GM23338 (cell line): ENCODE results near the gene AFAP1L2. TPM values are rescaled to one million over a fixed set of nuclear protein-coding genes. Genes with fewer than 3 reads are reported as not detected.

Source experiments
- ATAC-seq: fragments of 200-7000 bp; cut with Tn5 transposase; 3 replicates; pipeline ENCODE4 v1.9.1; 2020
- DNase-seq: peaks from one replicate; pipeline ENCODE4 v3.0.0-alpha.2; 2015; ENCODE audit warnings: low spot score
- H2AFZ ChIP-seq: fragments of 200-600 bp; sonication (generic); 2 replicates; pipeline ENCODE4 v1.8.0; 2016; ENCODE audit warnings: antibody characterized with exemption, mild to moderate bottlenecking, moderate library complexity
- H3F3A ChIP-seq: fragments of 200-600 bp; sonication (generic); replicated peaks from 2 replicates; pipeline ENCODE4 v1.8.0; 2017; ENCODE audit warnings: antibody characterized with exemption, mixed run types, low read depth
- H3K27ac ChIP-seq: fragments of 200-600 bp; sonication (generic); 2 replicates; pipeline ENCODE4 v1.6.1; 2016; ENCODE audit warnings: low read depth
- H3K27me3 ChIP-seq: fragments of 200-600 bp; sonication (generic); 2 replicates; pipeline ENCODE4 v1.8.0; 2016; ENCODE audit warnings: mild to moderate bottlenecking, mixed run types, moderate library complexity; ENCODE audit not compliant: insufficient read depth
- H3K36me3 ChIP-seq: fragments of 200-600 bp; sonication (generic); 2 replicates; pipeline ENCODE4 v1.8.0; 2016; ENCODE audit warnings: mild to moderate bottlenecking; ENCODE audit not compliant: insufficient read depth
- H3K4me1 ChIP-seq: fragments of 200-600 bp; sonication (generic); 2 replicates; pipeline ENCODE4 v1.8.0; 2016; ENCODE audit warnings: mild to moderate bottlenecking, moderate library complexity; ENCODE audit not compliant: insufficient read depth
- H3K4me2 ChIP-seq: fragments of 200-600 bp; sonication (generic); 2 replicates; pipeline ENCODE4 v1.7.1; 2017; ENCODE audit warnings: mixed run types
- H3K4me3 ChIP-seq: fragments of 200-600 bp; sonication (generic); 2 replicates; pipeline ENCODE4 v1.6.1; 2016; ENCODE audit warnings: mixed run types
- H3K79me2 ChIP-seq: fragments of 200-600 bp; sonication (generic); replicated peaks from 2 replicates; pipeline ENCODE4 v1.8.0; 2017; ENCODE audit warnings: mild to moderate bottlenecking; ENCODE audit not compliant: insufficient read depth
- H3K9me2 ChIP-seq: fragments of 200-600 bp; sonication (generic); 2 replicates; pipeline ENCODE4 v1.8.0; 2017; ENCODE audit not compliant: insufficient read depth
- H4K20me1 ChIP-seq: fragments of 200-600 bp; sonication (generic); replicated peaks from 2 replicates; pipeline ENCODE4 v1.8.0; 2017; ENCODE audit warnings: mild to moderate bottlenecking; ENCODE audit not compliant: insufficient read depth
- H3K27ac Mint-ChIP-seq: 2 replicates; pipeline ENCODE4 v1.8.0; 2020; ENCODE audit warnings: inconsistent platforms, mild to moderate bottlenecking, moderate library complexity, mixed read lengths
- H3K27me3 Mint-ChIP-seq: 3 replicates; pipeline ENCODE4 v1.8.0; 2022; ENCODE audit warnings: low read depth, mild to moderate bottlenecking, moderate library complexity, mixed read lengths, inconsistent platforms; ENCODE audit not compliant: insufficient read depth, poor library complexity
- H3K36me3 Mint-ChIP-seq: 3 replicates; pipeline ENCODE4 v1.8.0; 2021; ENCODE audit warnings: low read depth, mild to moderate bottlenecking, inconsistent platforms, moderate library complexity, mixed read lengths
- H3K4me1 Mint-ChIP-seq: 3 replicates; pipeline ENCODE4 v1.8.0; 2020; ENCODE audit warnings: mild to moderate bottlenecking, inconsistent platforms, mixed read lengths
- H3K4me3 Mint-ChIP-seq: 3 replicates; pipeline ENCODE4 v1.8.0; 2021; ENCODE audit warnings: moderate library complexity, mild to moderate bottlenecking, inconsistent platforms, mixed read lengths
- H3K9me3 Mint-ChIP-seq: 3 replicates; pipeline ENCODE4 v1.8.0; 2020; ENCODE audit warnings: moderate library complexity, mild to moderate bottlenecking, inconsistent platforms, mixed read lengths
- CREB1 ChIP-seq: fragments of 250-450 bp; sonication (Bioruptor Pico); IDR thresholded peaks from 2 replicates; pipeline ENCODE4 v1.5.0; 2020; ENCODE audit warnings: low read depth, mild to moderate bottlenecking, moderate library complexity
- EZH2 ChIP-seq: fragments of 200-600 bp; sonication (generic); IDR thresholded peaks from one replicate; pipeline ENCODE4 v1.8.0; 2017; ENCODE audit warnings: antibody characterized with exemption, mild to moderate bottlenecking, low read depth; ENCODE audit not compliant: unreplicated experiment
- EZH2phosphoT487 ChIP-seq: fragments of 200-600 bp; sonication (generic); IDR thresholded peaks from one replicate; pipeline ENCODE4 v1.8.1; 2018; ENCODE audit warnings: antibody characterized with exemption; ENCODE audit not compliant: unreplicated experiment
- STAT1 ChIP-seq: IDR thresholded peaks from one replicate; pipeline ENCODE4 v1.6.1; 2016; ENCODE audit warnings: antibody characterized with exemption; ENCODE audit not compliant: unreplicated experiment
- ZNF331 ChIP-seq: fragments of 250-450 bp; sonication (Bioruptor Pico); IDR thresholded peaks from 2 replicates; pipeline ENCODE4 v1.5.0; 2020; ENCODE audit warnings: low read depth, mild to moderate bottlenecking, moderate library complexity
- polyA plus RNA-seq: library from polyadenylated mRNA; unstranded; fragments of >200 nt; fragmentation: Nextera tagmentation; extraction: Ambion mirVana; gene quantifications from 2 replicates; pipeline ENCODE4 v1.2.1, GENCODE V29; 2016
- total RNA-seq: library from RNA; depleted of rRNA; stranded (reverse); fragments of >200 nt; shearing (Covaris generic); gene quantifications from 2 replicates; pipeline ENCODE4 v1.2.3, GENCODE V29; 2014
- TF ChIP-seq, protein P1 (sequence below): fragments of 250-450 bp; sonication (Bioruptor Pico); IDR thresholded peaks from 2 replicates; pipeline ENCODE4 v1.5.0; 2020; ENCODE audit warnings: mild to moderate bottlenecking, moderate library complexity
- TF ChIP-seq, protein P2 (sequence below), 2 experiments: fragments of 200-600 bp in 1 of 2; sonication (generic) in 1 of 2; conservative IDR thresholded peaks; 2 replicates each; pipeline versions ENCODE4 v1.5.1 to v1.6.1; 2016 to 2017; ENCODE audit warnings: antibody characterized with exemption in 2 of 2, low read depth in 2 of 2, mild to moderate bottlenecking in 2 of 2, moderate library complexity in 1 of 2

AFAP1L2 gene
- total and polyA plus RNA-seq, 2 experiments from 2014 or later: 2.3 to 6.5 TPM

DNA sequence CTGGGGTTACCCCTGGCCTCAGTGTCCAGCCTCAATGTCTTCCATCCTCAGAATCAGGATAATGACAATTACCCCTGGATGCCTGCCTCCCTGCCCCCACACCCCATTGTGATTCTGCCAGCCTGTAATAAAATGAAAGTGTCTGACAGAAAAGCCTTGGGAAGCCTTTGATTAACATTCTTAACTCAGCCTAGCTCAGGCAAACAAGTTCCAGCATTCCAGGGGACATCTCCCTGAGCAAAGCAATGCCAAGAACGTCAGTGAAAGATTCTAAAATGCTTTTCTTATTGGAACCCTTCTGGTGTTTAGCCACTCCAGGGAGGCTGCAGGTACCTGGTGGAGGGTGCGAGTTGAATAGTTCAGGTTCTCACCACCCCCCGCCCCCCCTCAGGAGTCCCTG lies 18.7 kb downstream of the AFAP1L2 start:
- H3K4me1 ChIP-seq: no peaks in the 10 kb centered on the region; the same call in 1 of the 2 replicates
- DNase-seq (no peak), ATAC-seq (no peak)
- Mint-ChIP-seq H3K27ac (no peak overlapping the region), H3K27me3 (peaks cover 4% of the 10 kb centered on the region), H3K9me3 (no peaks in the 10 kb centered on the region), H3K4me3 (no peak overlapping the region), H3K4me1 (peaks cover 3% of the 10 kb centered on the region; the same call in 2 of the 3 replicates), H3K36me3 (no peaks in the 10 kb centered on the region)
- H3K36me3 ChIP-seq: no peaks in the 10 kb centered on the region
- H2AFZ ChIP-seq: no peak overlapping the region
- no peaks in the 10 kb centered on the region for H3K27me3 ChIP-seq
- 0 out of 2 replicates have a peak, but pooled peaks cover 4% of the 10 kb centered on the region for H3K9me2 ChIP-seq
- no peaks in the 10 kb centered on the region for H3F3A ChIP-seq
- no peak for TF ChIP-seq EZH2phosphoT487
- no peak for TF ChIP-seq STAT1
- no peak for TF ChIP-seq CREB1 (CRISPR knock-in tag)
- TF ChIP-seq, protein P1, sequence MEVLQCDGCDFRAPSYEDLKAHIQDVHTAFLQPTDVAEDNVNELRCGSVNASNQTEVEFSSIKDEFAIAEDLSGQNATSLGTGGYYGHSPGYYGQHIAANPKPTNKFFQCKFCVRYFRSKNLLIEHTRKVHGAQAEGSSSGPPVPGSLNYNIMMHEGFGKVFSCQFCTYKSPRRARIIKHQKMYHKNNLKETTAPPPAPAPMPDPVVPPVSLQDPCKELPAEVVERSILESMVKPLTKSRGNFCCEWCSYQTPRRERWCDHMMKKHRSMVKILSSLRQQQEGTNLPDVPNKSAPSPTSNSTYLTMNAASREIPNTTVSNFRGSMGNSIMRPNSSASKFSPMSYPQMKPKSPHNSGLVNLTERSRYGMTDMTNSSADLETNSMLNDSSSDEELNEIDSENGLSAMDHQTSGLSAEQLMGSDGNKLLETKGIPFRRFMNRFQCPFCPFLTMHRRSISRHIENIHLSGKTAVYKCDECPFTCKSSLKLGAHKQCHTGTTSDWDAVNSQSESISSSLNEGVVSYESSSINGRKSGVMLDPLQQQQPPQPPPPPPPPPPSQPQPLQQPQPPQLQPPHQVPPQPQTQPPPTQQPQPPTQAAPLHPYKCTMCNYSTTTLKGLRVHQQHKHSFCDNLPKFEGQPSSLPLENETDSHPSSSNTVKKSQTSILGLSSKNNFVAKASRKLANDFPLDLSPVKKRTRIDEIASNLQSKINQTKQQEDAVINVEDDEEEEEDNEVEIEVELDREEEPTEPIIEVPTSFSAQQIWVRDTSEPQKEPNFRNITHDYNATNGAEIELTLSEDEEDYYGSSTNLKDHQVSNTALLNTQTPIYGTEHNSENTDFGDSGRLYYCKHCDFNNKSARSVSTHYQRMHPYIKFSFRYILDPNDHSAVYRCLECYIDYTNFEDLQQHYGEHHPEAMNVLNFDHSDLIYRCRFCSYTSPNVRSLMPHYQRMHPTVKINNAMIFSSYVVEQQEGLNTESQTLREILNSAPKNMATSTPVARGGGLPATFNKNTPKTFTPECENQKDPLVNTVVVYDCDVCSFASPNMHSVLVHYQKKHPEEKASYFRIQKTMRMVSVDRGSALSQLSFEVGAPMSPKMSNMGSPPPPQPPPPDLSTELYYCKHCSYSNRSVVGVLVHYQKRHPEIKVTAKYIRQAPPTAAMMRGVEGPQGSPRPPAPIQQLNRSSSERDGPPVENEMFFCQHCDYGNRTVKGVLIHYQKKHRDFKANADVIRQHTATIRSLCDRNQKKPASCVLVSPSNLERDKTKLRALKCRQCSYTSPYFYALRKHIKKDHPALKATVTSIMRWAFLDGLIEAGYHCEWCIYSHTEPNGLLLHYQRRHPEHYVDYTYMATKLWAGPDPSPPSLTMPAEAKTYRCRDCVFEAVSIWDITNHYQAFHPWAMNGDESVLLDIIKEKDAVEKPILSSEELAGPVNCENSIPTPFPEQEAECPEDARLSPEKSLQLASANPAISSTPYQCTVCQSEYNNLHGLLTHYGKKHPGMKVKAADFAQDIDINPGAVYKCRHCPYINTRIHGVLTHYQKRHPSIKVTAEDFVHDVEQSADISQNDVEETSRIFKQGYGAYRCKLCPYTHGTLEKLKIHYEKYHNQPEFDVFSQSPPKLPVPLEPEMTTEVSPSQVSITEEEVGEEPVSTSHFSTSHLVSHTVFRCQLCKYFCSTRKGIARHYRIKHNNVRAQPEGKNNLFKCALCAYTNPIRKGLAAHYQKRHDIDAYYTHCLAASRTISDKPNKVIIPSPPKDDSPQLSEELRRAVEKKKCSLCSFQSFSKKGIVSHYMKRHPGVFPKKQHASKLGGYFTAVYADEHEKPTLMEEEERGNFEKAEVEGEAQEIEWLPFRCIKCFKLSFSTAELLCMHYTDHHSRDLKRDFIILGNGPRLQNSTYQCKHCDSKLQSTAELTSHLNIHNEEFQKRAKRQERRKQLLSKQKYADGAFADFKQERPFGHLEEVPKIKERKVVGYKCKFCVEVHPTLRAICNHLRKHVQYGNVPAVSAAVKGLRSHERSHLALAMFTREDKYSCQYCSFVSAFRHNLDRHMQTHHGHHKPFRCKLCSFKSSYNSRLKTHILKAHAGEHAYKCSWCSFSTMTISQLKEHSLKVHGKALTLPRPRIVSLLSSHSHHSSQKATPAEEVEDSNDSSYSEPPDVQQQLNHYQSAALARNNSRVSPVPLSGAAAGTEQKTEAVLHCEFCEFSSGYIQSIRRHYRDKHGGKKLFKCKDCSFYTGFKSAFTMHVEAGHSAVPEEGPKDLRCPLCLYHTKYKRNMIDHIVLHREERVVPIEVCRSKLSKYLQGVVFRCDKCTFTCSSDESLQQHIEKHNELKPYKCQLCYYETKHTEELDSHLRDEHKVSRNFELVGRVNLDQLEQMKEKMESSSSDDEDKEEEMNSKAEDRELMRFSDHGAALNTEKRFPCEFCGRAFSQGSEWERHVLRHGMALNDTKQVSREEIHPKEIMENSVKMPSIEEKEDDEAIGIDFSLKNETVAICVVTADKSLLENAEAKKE (CRISPR knock-in tag): no peak
- TF ChIP-seq, protein P2, sequence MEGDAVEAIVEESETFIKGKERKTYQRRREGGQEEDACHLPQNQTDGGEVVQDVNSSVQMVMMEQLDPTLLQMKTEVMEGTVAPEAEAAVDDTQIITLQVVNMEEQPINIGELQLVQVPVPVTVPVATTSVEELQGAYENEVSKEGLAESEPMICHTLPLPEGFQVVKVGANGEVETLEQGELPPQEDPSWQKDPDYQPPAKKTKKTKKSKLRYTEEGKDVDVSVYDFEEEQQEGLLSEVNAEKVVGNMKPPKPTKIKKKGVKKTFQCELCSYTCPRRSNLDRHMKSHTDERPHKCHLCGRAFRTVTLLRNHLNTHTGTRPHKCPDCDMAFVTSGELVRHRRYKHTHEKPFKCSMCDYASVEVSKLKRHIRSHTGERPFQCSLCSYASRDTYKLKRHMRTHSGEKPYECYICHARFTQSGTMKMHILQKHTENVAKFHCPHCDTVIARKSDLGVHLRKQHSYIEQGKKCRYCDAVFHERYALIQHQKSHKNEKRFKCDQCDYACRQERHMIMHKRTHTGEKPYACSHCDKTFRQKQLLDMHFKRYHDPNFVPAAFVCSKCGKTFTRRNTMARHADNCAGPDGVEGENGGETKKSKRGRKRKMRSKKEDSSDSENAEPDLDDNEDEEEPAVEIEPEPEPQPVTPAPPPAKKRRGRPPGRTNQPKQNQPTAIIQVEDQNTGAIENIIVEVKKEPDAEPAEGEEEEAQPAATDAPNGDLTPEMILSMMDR (conservative IDR thresholded peaks at IDR 0.05; ENCODE audit: low read depth in 2 of 2): no peak
- TF ChIP-seq EZH2: no peak
- no peak for TF ChIP-seq ZNF331 (CRISPR knock-in tag)
- H4K20me1 ChIP-seq: no peaks in the 10 kb centered on the region
- H3K4me2 ChIP-seq: no peak overlapping the region
- no peaks in the 10 kb centered on the region for H3K79me2 ChIP-seq
- no peak overlapping the region for H3K27ac ChIP-seq
- no peak overlapping the region for H3K4me3 ChIP-seq
